GM23338 (cell line): Measurements from ENCODE around the gene TSHZ2.

Source experiments
- CREB1 ChIP-seq: fragments of 250-450 bp; sonication (Bioruptor Pico); IDR thresholded peaks from 2 replicates; pipeline ENCODE4 v1.5.0; 2020; ENCODE audit warnings: low read depth, mild to moderate bottlenecking, moderate library complexity
- EZH2 ChIP-seq: fragments of 200-600 bp; sonication (generic); IDR thresholded peaks from one replicate; pipeline ENCODE4 v1.8.0; 2017; ENCODE audit warnings: antibody characterized with exemption, mild to moderate bottlenecking, low read depth; ENCODE audit not compliant: unreplicated experiment
- EZH2phosphoT487 ChIP-seq: fragments of 200-600 bp; sonication (generic); IDR thresholded peaks from one replicate; pipeline ENCODE4 v1.8.1; 2018; ENCODE audit warnings: antibody characterized with exemption; ENCODE audit not compliant: unreplicated experiment
- JUNB ChIP-seq: IDR thresholded peaks from one replicate; pipeline ENCODE4 v1.6.1; 2016; ENCODE audit warnings: antibody characterized with exemption; ENCODE audit not compliant: unreplicated experiment
- NANOG ChIP-seq: IDR thresholded peaks from 2 replicates; pipeline ENCODE4 v1.6.1; 2016; ENCODE audit warnings: antibody characterized with exemption, borderline replicate concordance
- POLR2AphosphoS5 ChIP-seq: IDR thresholded peaks from 2 replicates; pipeline ENCODE4 v1.6.1; 2016; ENCODE audit warnings: antibody characterized with exemption, low read depth
- REST ChIP-seq: IDR thresholded peaks from one replicate; pipeline ENCODE4 v1.6.1; 2018; ENCODE audit warnings: antibody characterized with exemption; ENCODE audit not compliant: unreplicated experiment
- STAT1 ChIP-seq: IDR thresholded peaks from one replicate; pipeline ENCODE4 v1.6.1; 2016; ENCODE audit warnings: antibody characterized with exemption; ENCODE audit not compliant: unreplicated experiment
- ZNF114 ChIP-seq: fragments of 250-450 bp; sonication (Bioruptor Pico); IDR thresholded peaks from 2 replicates; pipeline ENCODE4 v1.5.0; 2020; ENCODE audit warnings: mild to moderate bottlenecking, moderate library complexity
- ZNF331 ChIP-seq: fragments of 250-450 bp; sonication (Bioruptor Pico); IDR thresholded peaks from 2 replicates; pipeline ENCODE4 v1.5.0; 2020; ENCODE audit warnings: low read depth, mild to moderate bottlenecking, moderate library complexity
- TF ChIP-seq, protein P1 (sequence below), 2 experiments: fragments of 200-600 bp in 1 of 2; sonication (generic) in 1 of 2; conservative IDR thresholded peaks; 2 replicates each; pipeline versions ENCODE4 v1.5.1 to v1.6.1; 2016 to 2017; ENCODE audit warnings: antibody characterized with exemption in 2 of 2, low read depth in 2 of 2, mild to moderate bottlenecking in 2 of 2, moderate library complexity in 1 of 2

DNA sequence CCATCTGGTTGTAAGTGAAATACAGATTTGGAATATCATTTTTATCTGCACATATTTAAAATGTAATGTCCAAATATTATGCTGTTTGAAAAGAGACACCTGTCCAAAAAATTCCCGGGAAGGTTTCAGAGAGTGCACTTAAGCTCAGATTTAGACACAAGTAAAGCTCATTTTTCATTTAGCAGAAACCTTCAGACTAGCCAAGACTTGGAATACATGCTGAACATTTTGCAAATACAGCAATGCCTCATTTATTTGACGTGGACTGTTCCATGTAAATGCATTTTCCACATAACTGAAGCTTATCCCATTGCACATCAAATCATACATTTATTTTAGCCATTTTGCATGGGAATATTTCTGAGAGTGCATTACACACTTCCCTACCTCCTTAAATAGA lies 340.8 kb downstream of the TSHZ2 start:
- TF ChIP-seq REST (no peak), POLR2AphosphoS5 (no peak), JUNB (no peak), EZH2 (no peak), NANOG (no peak), EZH2phosphoT487 (no peak), CREB1 (CRISPR knock-in tag) (no peak), ZNF331 (CRISPR knock-in tag) (no peak), ZNF114 (no peak), STAT1 (no peak)
- TF ChIP-seq, protein P1, sequence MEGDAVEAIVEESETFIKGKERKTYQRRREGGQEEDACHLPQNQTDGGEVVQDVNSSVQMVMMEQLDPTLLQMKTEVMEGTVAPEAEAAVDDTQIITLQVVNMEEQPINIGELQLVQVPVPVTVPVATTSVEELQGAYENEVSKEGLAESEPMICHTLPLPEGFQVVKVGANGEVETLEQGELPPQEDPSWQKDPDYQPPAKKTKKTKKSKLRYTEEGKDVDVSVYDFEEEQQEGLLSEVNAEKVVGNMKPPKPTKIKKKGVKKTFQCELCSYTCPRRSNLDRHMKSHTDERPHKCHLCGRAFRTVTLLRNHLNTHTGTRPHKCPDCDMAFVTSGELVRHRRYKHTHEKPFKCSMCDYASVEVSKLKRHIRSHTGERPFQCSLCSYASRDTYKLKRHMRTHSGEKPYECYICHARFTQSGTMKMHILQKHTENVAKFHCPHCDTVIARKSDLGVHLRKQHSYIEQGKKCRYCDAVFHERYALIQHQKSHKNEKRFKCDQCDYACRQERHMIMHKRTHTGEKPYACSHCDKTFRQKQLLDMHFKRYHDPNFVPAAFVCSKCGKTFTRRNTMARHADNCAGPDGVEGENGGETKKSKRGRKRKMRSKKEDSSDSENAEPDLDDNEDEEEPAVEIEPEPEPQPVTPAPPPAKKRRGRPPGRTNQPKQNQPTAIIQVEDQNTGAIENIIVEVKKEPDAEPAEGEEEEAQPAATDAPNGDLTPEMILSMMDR (conservative IDR thresholded peaks at IDR 0.05; ENCODE audit: low read depth in 2 of 2) = no peak
